ENCODE data around the gene STPG1. TPM values are rescaled to one million over a fixed set of nuclear protein-coding genes. Genes with fewer than 3 reads are reported as not detected.

STPG1 gene
- total and polyA plus RNA-seq, 9 of the 15 experiments (the other 6 are each of a cell fraction or from before 2014, with no cell fraction given), result 5.0 to 11.9 (median 8.3) TPM

GRCh38 chr1:24413350-24414163 lies at the start of gene STPG1 (continued):
- TF ChIP-seq HMGXB4 (CRISPR knock-in tag; IDR thresholded peaks at IDR 0.05) (no peak), NFYB (IDR thresholded peaks at IDR 0.05; ENCODE audit: extremely low read depth, insufficient read length) (peak; percentile 86), MTA3 (IDR thresholded peaks at IDR 0.05; ENCODE audit: borderline replicate concordance) (0 out of 2 replicates have a peak, but pooled peaks have one; percentile 80), RAD21 (CRISPR knock-in tag; conservative IDR thresholded peaks at IDR 0.05 in 1 of 2, IDR thresholded peaks at IDR 0.05 in 1 of 2) (no peak), MCM5 (IDR thresholded peaks at IDR 0.05; ENCODE audit: low read depth) (no peak), SMAD4 (CRISPR knock-in tag; conservative IDR thresholded peaks at IDR 0.05) (no peak; the same call in 1 of the 2 replicates), C11orf30 (IDR thresholded peaks at IDR 0.05; ENCODE audit: low read depth) (peak; percentile 11; the same call in 1 of the 2 replicates), ZNF696 (CRISPR knock-in tag; conservative IDR thresholded peaks at IDR 0.05) (no peak), ETS2 (tag; IDR thresholded peaks at IDR 0.05; ENCODE audit: borderline replicate concordance, poor library complexity, severe bottlenecking) (no peak), TCF15 (CRISPR knock-in tag; IDR thresholded peaks at IDR 0.05) (no peak), TRIM25 (IDR thresholded peaks at IDR 0.05; ENCODE audit: borderline replicate concordance) (no peak), HLTF (IDR thresholded peaks at IDR 0.05) (peak; percentile 41; the same call in 1 of the 2 replicates), HIVEP1 (CRISPR knock-in tag; IDR thresholded peaks at IDR 0.05) (no peak), ZNF431 (CRISPR knock-in tag; IDR thresholded peaks at IDR 0.05) (no peak), POLR2A (conservative IDR thresholded peaks at IDR 0.05) (peak; percentile 83), TAF15 (IDR thresholded peaks at IDR 0.05; ENCODE audit: low read depth, low read length) (no peak), MTF1 (CRISPR knock-in tag; IDR thresholded peaks at IDR 0.05; ENCODE audit: borderline replicate concordance) (no peak), SPI1 (IDR thresholded peaks at IDR 0.05; ENCODE audit: borderline replicate concordance, low read depth, low read length) (no peak), ARID4B (CRISPR knock-in tag; IDR thresholded peaks at IDR 0.05) (no peak; the same call in none of the 2 replicates), ZEB2 (IDR thresholded peaks at IDR 0.05) (peak; percentile 63; the same call in 1 of the 2 replicates)
